SJSA1 (cell line): Measurements from ENCODE around the gene MRPS5. TPM values are rescaled to one million over a fixed set of nuclear protein-coding genes. Genes with fewer than 3 reads are reported as not detected.

Experiments
- DNase-seq, 2 experiments: peaks; one replicate each; pipeline ENCODE4 v3.0.0-alpha.2; 2015 to 2020; ENCODE audit warnings: low spot score in 2 of 2, low read depth in 1 of 2
- H3K27ac ChIP-seq: fragments of 250-450 bp; sonication (Bioruptor Pico); 2 replicates; pipeline ENCODE4 v1.5.1; 2020; ENCODE audit warnings: mild to moderate bottlenecking, moderate library complexity
- H3K27me3 ChIP-seq: fragments of 250-450 bp; sonication (Bioruptor Pico); replicated peaks from 2 replicates; pipeline ENCODE4 v1.5.1; 2020; ENCODE audit warnings: mild to moderate bottlenecking, moderate library complexity
- H3K36me3 ChIP-seq: fragments of 250-450 bp; sonication (Bioruptor Pico); 2 replicates; pipeline ENCODE4 v1.5.1; 2020; ENCODE audit warnings: mild to moderate bottlenecking
- H3K4me1 ChIP-seq: fragments of 250-450 bp; sonication (Bioruptor Pico); replicated peaks from 2 replicates; pipeline ENCODE4 v1.6.1; 2021; ENCODE audit warnings: mild to moderate bottlenecking
- H3K4me3 ChIP-seq: fragments of 250-450 bp; sonication (Bioruptor Pico); 2 replicates; pipeline ENCODE4 v1.5.1; 2020; ENCODE audit warnings: mild to moderate bottlenecking
- H3K9me3 ChIP-seq: fragments of 250-450 bp; sonication (Bioruptor Pico); replicated peaks from 2 replicates; pipeline ENCODE4 v1.5.1; 2020; ENCODE audit warnings: mild to moderate bottlenecking
- total RNA-seq: library from RNA; depleted of rRNA; stranded (reverse); fragments of >200 nt; shearing (Covaris generic); gene quantifications from 2 replicates; pipeline ENCODE4 v1.2.3, GENCODE V29; 2014

MRPS5 gene
- total RNA-seq, 1 experiment from 2014 or later: 57.4 TPM

GRCh38 chr2:95077530-95077825 lies 44.1 kb downstream of the MRPS5 start:
- no peak for DNase-seq
- peaks cover 13% of the 10 kb centered on the region; the same call in 1 of the 2 replicates for H3K27me3 ChIP-seq

GRCh38 chr2:95076705-95077529 lies 44.7 kb downstream of the MRPS5 start:
- DNase-seq: peak in 1 of 2 experiments; percentile 21
- Histone ChIP-seq H3K27me3 (peaks cover 13% of the 10 kb centered on the region; the same call in 1 of the 2 replicates), H3K27ac (no peak overlapping the region), H3K4me3 (0 out of 2 replicates have a peak overlapping the region, but pooled peaks have one; percentile 18), H3K9me3 (no peaks in the 10 kb centered on the region), H3K4me1 (peaks cover 4% of the 10 kb centered on the region; the same call in 1 of the 2 replicates), H3K36me3 (no peaks in the 10 kb centered on the region)

More at GRCh38 chr2:95077530-95077825, 44.1 kb downstream of the MRPS5 start:
- H3K4me3 ChIP-seq: no peak overlapping the region
- H3K27ac ChIP-seq: no peak overlapping the region
- no peaks in the 10 kb centered on the region for H3K36me3 ChIP-seq
- no peaks in the 10 kb centered on the region for H3K9me3 ChIP-seq
- H3K4me1 ChIP-seq: peaks cover 4% of the 10 kb centered on the region; the same call in 1 of the 2 replicates

- Histone ChIP-seq H3K4me1 (peaks cover 4% of the 10 kb centered on the region; the same call in 1 of the 2 replicates), H3K36me3 (no peaks in the 10 kb centered on the region), H3K27ac (no peak overlapping the region), H3K27me3 (peaks cover 13% of the 10 kb centered on the region; the same call in 1 of the 2 replicates), H3K4me3 (no peak overlapping the region), H3K9me3 (no peaks in the 10 kb centered on the region)
- DNase-seq: no peak
Measured at GRCh38 chr2:95075440-95076132, 46.0 kb downstream of the MRPS5 start.

GRCh38 chr2:95074663-95075439 lies 46.8 kb downstream of the MRPS5 start:
- H3K4me3 ChIP-seq: no peak overlapping the region
- H3K27ac ChIP-seq: no peak overlapping the region
- no peak for DNase-seq
- H3K36me3 ChIP-seq: no peaks in the 10 kb centered on the region
- peaks cover 13% of the 10 kb centered on the region; the same call in 1 of the 2 replicates for H3K27me3 ChIP-seq
- H3K9me3 ChIP-seq: no peaks in the 10 kb centered on the region
- H3K4me1 ChIP-seq: peaks cover 4% of the 10 kb centered on the region; the same call in 1 of the 2 replicates

GRCh38 chr2:95073856-95074662 lies 47.5 kb downstream of the MRPS5 start:
- DNase-seq: no peak
- Histone ChIP-seq H3K36me3 (no peaks in the 10 kb centered on the region), H3K27me3 (peaks cover 13% of the 10 kb centered on the region; the same call in 1 of the 2 replicates), H3K27ac (no peak overlapping the region), H3K4me1 (peaks cover 4% of the 10 kb centered on the region; the same call in 1 of the 2 replicates), H3K9me3 (no peaks in the 10 kb centered on the region), H3K4me3 (no peak overlapping the region)

GRCh38 chr2:95072424-95072823 lies 49.2 kb downstream of the MRPS5 start:
- no peak overlapping the region for H3K4me3 ChIP-seq
- H3K4me1 ChIP-seq: peaks cover 4% of the 10 kb centered on the region; the same call in 1 of the 2 replicates
- H3K36me3 ChIP-seq: no peaks in the 10 kb centered on the region
- no peak overlapping the region for H3K27ac ChIP-seq
- DNase-seq: no peak
- H3K27me3 ChIP-seq: peaks cover 10% of the 10 kb centered on the region; the same call in 1 of the 2 replicates
- H3K9me3 ChIP-seq: no peaks in the 10 kb centered on the region

GRCh38 chr2:95071856-95072255 lies 49.8 kb downstream of the MRPS5 start:
- DNase-seq: no peak
- Histone ChIP-seq H3K36me3 (no peaks in the 10 kb centered on the region), H3K27me3 (peaks cover 7% of the 10 kb centered on the region; the same call in 1 of the 2 replicates), H3K4me3 (no peak overlapping the region), H3K4me1 (peaks cover 2% of the 10 kb centered on the region; the same call in 1 of the 2 replicates), H3K9me3 (no peaks in the 10 kb centered on the region), H3K27ac (no peak overlapping the region)

GRCh38 chr2:95069465-95069864 lies 52.1 kb downstream of the MRPS5 start:
- DNase-seq: no peak
- Histone ChIP-seq H3K9me3 (no peaks in the 10 kb centered on the region), H3K4me1 (no peaks in the 10 kb centered on the region), H3K4me3 (no peak overlapping the region), H3K27ac (no peak overlapping the region), H3K36me3 (no peaks in the 10 kb centered on the region), H3K27me3 (peaks cover 6% of the 10 kb centered on the region; the same call in 1 of the 2 replicates)

- no peak overlapping the region for H3K27ac ChIP-seq
- no peaks in the 10 kb centered on the region for H3K9me3 ChIP-seq
- no peak overlapping the region for H3K4me3 ChIP-seq
Measured at GRCh38 chr2:95068256-95068655, 53.4 kb downstream of the MRPS5 start.

GRCh38 chr2:95063086-95063958 lies 58.3 kb downstream of the MRPS5 start:
- H3K9me3 ChIP-seq: no peaks in the 10 kb centered on the region
- H3K27me3 ChIP-seq: peaks cover 6% of the 10 kb centered on the region; the same call in 1 of the 2 replicates

More at GRCh38 chr2:95068256-95068655, 53.4 kb downstream of the MRPS5 start:
- no peaks in the 10 kb centered on the region for H3K4me1 ChIP-seq
- no peaks in the 10 kb centered on the region for H3K36me3 ChIP-seq
- H3K27me3 ChIP-seq: peaks cover 6% of the 10 kb centered on the region; the same call in 1 of the 2 replicates
- DNase-seq: no peak

GRCh38 chr2:95062242-95063085 lies 59.1 kb downstream of the MRPS5 start:
- H3K4me1 ChIP-seq: no peaks in the 10 kb centered on the region

More at GRCh38 chr2:95063086-95063958, 58.3 kb downstream of the MRPS5 start:
- no peak overlapping the region for H3K27ac ChIP-seq
- H3K36me3 ChIP-seq: no peaks in the 10 kb centered on the region
- no peak for DNase-seq
- H3K4me3 ChIP-seq: no peak overlapping the region
- no peaks in the 10 kb centered on the region for H3K4me1 ChIP-seq

More at GRCh38 chr2:95062242-95063085, 59.1 kb downstream of the MRPS5 start:
- DNase-seq: no peak
- Histone ChIP-seq H3K27me3 (peaks cover 6% of the 10 kb centered on the region; the same call in 1 of the 2 replicates), H3K9me3 (no peaks in the 10 kb centered on the region), H3K36me3 (no peaks in the 10 kb centered on the region), H3K27ac (no peak overlapping the region), H3K4me3 (no peak overlapping the region)
